Gastrocnemius medialis (tissue), 4 donors: ENCODE data around the gene MYZAP. TPM values are rescaled to one million over a fixed set of nuclear protein-coding genes. Genes with fewer than 3 reads are reported as not detected.

Experiments
- ATAC-seq, 2 donors: fragments of 150-250 bp; one replicate each; pipeline ENCODE4 v1.9.1; 2016
- DNase-seq, 2 donors: peaks; one replicate each; pipeline ENCODE4 v3.0.0-alpha.2; 2019
- H3K27ac ChIP-seq, 4 donors: fragments of 200-600 bp; sonication (generic); 1 replicate in 1 of 4; 2 replicates in 3 of 4; pipeline ENCODE4 v1.5.1; 2016 to 2018; ENCODE audit warnings: mild to moderate bottlenecking in 2 of 4, moderate library complexity in 1 of 4
- H3K27me3 ChIP-seq, 3 donors: fragments of 200-600 bp; sonication (generic) in 2 of 3; 1 replicate in 1 of 3; 2 replicates in 2 of 3; pipeline versions ENCODE4 v1.5.1 to v1.6.0; 2016 to 2019; ENCODE audit warnings: mild to moderate bottlenecking in 1 of 3, moderate library complexity in 1 of 3
- H3K36me3 ChIP-seq, 2 donors: fragments of 200-600 bp; sonication (generic) in 1 of 2; one replicate each; pipeline ENCODE4 v1.5.1; 2017 to 2018
- H3K4me1 ChIP-seq, 2 donors: fragments of 200-600 bp; sonication (generic) in 1 of 2; one replicate each; pipeline ENCODE4 v1.5.1; 2016 to 2017; ENCODE audit warnings: mild to moderate bottlenecking in 2 of 2
- H3K4me3 ChIP-seq, 4 donors: fragments of 200-600 bp; sonication (generic) in 3 of 4; 1 replicate in 1 of 4; 2 replicates in 3 of 4; pipeline ENCODE4 v1.5.1; 2016 to 2019; ENCODE audit warnings: mild to moderate bottlenecking in 2 of 4
- H3K9me3 ChIP-seq, 3 donors: fragments of 200-600 bp; sonication (generic) in 2 of 3; 1 replicate in 1 of 3; 2 replicates in 2 of 3; pipeline ENCODE4 v1.5.1; 2016 to 2019
- POLR2A ChIP-seq, 2 donors: fragments of 450-650 bp; IDR thresholded peaks; one replicate each; pipeline ENCODE4 v1.6.1; 2017; ENCODE audit warnings: antibody characterized with exemption in 2 of 2, mild to moderate bottlenecking in 2 of 2, moderate library complexity in 2 of 2
- in situ Hi-C, 4 donors: fragments of 200-750 bp; cut with MboI; loops; one replicate each; pipeline versions ENCODE4 v1.15.0 to v1.8.0; 2017; ENCODE audit warnings: low sequenced_read_pairs in 4 of 4
- intact Hi-C: fragments of 100-400 bp; cut with DNase I; formaldehyde crosslinking; loops from one replicate; pipeline ENCODE4 v1.15.1; 2023; ENCODE audit warnings: low total_unique reads
- total RNA-seq, 4 donors: library from RNA; depleted of rRNA; stranded (reverse); fragments of >200 nt; gene quantifications; one replicate each; pipeline versions ENCODE4 v1.1.0 to v1.2.3, GENCODE V29; 2016
- TF ChIP-seq, protein P1 (sequence below), 5 experiments: fragments of 450-650 bp in 3 of 5; fragments of 200-600 bp in 2 of 5; sonication (generic) in 2 of 5; IDR thresholded peaks in 4 of 5; conservative IDR thresholded peaks in 1 of 5; 1 replicate in 4 of 5; 2 replicates in 1 of 5; pipeline ENCODE4 v1.5.1; 2016 to 2019; ENCODE audit warnings: antibody characterized with exemption in 5 of 5, mild to moderate bottlenecking in 3 of 5, moderate library complexity in 3 of 5

MYZAP gene
- total RNA-seq, 4 donors from 2014 or later, result 1.3 to 9.4 (median 1.4) TPM

DNA sequence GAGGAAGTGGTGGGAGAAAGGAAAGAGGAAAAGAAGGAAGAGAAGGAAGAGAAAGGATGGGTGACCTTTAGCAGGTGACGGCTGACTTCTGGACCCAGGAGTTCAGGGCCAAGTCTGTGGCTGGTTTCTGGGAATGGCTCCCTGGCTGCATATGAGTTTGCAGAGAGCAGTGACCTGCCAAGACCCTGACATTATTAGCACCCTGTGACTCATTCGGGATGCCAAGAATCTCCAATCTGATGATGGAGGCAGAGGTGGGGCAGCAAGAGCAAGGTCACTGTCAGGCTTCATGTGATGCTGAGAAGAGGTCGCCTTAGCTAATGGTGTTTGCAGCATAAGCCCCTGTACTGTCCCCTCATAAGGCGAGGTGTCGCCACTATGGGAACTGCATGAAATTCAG is 42.6 kb downstream of the MYZAP start:
- ATAC-seq, result peak; percentile 85
- peak; percentile 64 to 82 for DNase-seq
- TF ChIP-seq POLR2A (IDR thresholded peaks at IDR 0.05), result no peak
- TF ChIP-seq, protein P1, sequence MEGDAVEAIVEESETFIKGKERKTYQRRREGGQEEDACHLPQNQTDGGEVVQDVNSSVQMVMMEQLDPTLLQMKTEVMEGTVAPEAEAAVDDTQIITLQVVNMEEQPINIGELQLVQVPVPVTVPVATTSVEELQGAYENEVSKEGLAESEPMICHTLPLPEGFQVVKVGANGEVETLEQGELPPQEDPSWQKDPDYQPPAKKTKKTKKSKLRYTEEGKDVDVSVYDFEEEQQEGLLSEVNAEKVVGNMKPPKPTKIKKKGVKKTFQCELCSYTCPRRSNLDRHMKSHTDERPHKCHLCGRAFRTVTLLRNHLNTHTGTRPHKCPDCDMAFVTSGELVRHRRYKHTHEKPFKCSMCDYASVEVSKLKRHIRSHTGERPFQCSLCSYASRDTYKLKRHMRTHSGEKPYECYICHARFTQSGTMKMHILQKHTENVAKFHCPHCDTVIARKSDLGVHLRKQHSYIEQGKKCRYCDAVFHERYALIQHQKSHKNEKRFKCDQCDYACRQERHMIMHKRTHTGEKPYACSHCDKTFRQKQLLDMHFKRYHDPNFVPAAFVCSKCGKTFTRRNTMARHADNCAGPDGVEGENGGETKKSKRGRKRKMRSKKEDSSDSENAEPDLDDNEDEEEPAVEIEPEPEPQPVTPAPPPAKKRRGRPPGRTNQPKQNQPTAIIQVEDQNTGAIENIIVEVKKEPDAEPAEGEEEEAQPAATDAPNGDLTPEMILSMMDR (IDR thresholded peaks at IDR 0.05 in 4 of 5, conservative IDR thresholded peaks at IDR 0.05 in 1 of 5), result no peak
- intact Hi-C loops (loop anchor here (2.0 kb wide), 2 partner anchors 39 to 73 kb away; partner anchors contain the start of gene POLR2M), in situ Hi-C loops (no loop called here)
- Histone ChIP-seq H3K9me3 (no peaks in the 10 kb centered on the region), H3K27ac (peak overlapping the region; percentile 79 to 92 (median 81)), H3K4me1 (peaks cover 22 to 32% of the 10 kb centered on the region in 2 donors), H3K4me3 (no peak overlapping the region), H3K36me3 (no peaks in the 10 kb centered on the region), H3K27me3 (no peaks in the 10 kb centered on the region)

DNA sequence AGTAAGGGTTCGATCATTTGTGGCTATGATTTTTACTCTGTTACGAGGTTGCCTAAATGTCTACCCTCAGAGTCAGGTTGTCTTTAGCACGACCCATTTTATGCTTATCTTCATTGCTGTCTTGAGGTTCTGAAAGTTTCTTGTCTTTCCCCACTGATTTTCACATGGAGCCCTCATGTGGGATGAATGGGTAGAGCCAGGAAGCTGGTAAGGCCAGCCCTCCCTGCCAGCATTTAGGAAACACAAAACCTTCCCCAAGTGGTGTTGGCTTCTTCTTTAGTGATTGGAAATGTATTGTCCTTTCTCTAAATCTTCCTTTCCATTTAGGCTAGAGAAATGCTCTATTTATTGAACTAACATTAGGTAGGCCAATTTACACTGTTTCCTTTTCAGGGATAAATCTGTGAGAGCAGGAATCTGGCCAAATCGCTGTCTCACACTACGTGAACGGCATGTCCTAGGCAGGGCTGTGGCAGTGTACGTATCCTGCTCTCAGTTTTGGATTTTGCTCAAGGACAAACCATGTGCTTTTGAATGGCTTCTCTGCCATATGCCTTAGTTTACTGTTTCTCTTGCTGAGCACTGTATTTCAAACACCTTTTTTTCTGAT is 43.7 kb downstream of the MYZAP start:
- Histone ChIP-seq H3K27me3 (no peaks in the 10 kb centered on the region), H3K27ac (peak overlapping the region; percentile 79 to 92 (median 81)), H3K9me3 (no peaks in the 10 kb centered on the region), H3K4me3 (no peak overlapping the region), H3K4me1 (peaks cover 22 to 32% of the 10 kb centered on the region in 2 donors), H3K36me3 (no peaks in the 10 kb centered on the region)
- intact Hi-C loops (loop anchor here (2.0 to 5.0 kb wide), 3 partner anchors 41 to 73 kb away; partner anchors contain the start of gene POLR2M), in situ Hi-C loops (no loop called here)
- ATAC-seq (peak; percentile 92 to 93), DNase-seq (peak; percentile 81 to 83)
- TF ChIP-seq POLR2A (IDR thresholded peaks at IDR 0.05), result no peak
- TF ChIP-seq, protein P1 (IDR thresholded peaks at IDR 0.05 in 4 of 5, conservative IDR thresholded peaks at IDR 0.05 in 1 of 5), result peak in 3 of 5 experiments; percentile 8 to 26 (median 21)

DNA sequence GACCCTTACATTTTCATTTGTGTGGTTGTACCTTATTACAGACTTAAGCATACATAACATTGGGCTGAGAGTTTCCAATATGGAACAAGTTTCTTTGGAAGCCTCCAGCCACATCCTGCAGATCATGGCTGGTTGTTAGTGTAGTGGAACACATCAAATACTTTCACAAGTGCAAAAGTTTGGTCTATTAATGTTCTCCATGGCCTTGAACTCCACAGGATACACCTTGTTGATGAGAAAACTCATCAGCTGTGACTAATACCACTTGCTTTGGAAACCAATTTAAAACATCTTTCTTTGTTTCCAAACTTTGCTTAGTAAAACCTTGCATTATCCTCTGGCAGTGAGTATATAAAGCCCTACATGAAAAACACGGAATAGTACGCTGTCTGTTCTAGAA is 46.1 kb downstream of the MYZAP start:
- Histone ChIP-seq H3K27ac (no peak overlapping the region), H3K36me3 (no peaks in the 10 kb centered on the region), H3K4me3 (no peak overlapping the region), H3K4me1 (peaks cover 22 to 32% of the 10 kb centered on the region in 2 donors), H3K27me3 (no peaks in the 10 kb centered on the region), H3K9me3 (no peaks in the 10 kb centered on the region)
- TF ChIP-seq, protein P1 (IDR thresholded peaks at IDR 0.05 in 4 of 5, conservative IDR thresholded peaks at IDR 0.05 in 1 of 5), result no peak
- no peak for TF ChIP-seq POLR2A (IDR thresholded peaks at IDR 0.05)
- ATAC-seq, result no peak
- in situ Hi-C loops (no loop called here), intact Hi-C loops (loop anchor here (5.0 kb wide), 1 partner anchor 76 kb away; no protein-coding TSS in a partner anchor)
- no peak for DNase-seq

DNA sequence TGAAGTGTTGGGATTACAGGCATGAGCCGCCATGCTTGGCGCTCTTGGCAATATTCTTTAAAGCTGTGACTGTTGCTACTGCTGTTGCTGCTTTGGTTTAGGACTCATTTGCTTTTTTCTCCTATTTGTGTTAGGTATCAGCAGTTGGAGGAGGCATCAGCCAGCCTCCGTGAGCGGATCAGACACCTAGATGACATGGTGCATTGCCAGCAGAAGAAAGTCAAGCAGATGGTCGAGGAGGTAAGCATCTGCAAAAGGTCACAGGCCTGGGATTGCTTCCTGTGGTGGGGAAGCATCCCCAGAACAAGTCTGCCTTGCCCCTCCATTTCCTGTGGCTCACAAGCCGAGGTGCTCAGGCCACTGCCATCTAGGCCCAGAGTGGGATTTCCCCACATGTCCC is 47.6 kb downstream of the MYZAP start:
- intact Hi-C loops (loop anchor here (5.0 kb wide), 1 partner anchor 77 kb away; no protein-coding TSS in a partner anchor), in situ Hi-C loops (no loop called here)
- H3K27ac ChIP-seq, result no peak overlapping the region
- DNase-seq (no peak), ATAC-seq (no peak)
- no peaks in the 10 kb centered on the region for H3K36me3 ChIP-seq
- no peak for TF ChIP-seq POLR2A (IDR thresholded peaks at IDR 0.05)
- TF ChIP-seq, protein P1 (IDR thresholded peaks at IDR 0.05 in 4 of 5, conservative IDR thresholded peaks at IDR 0.05 in 1 of 5), result no peak
- no peak overlapping the region for H3K4me3 ChIP-seq
- H3K9me3 ChIP-seq, result no peaks in the 10 kb centered on the region
- H3K4me1 ChIP-seq, result peaks cover 18 to 26% of the 10 kb centered on the region in 2 donors
- no peaks in the 10 kb centered on the region for H3K27me3 ChIP-seq
